GM18511 (cell line): ENCODE measurements around the gene CTNND1.
A peak's percentile ranks its signal among the peaks of the same experiment; 100 is the strongest.
"Not testable (repeated sequence)": the region's sequence is repeated elsewhere in the genome, so short reads cannot be mapped to it uniquely, and the experiment has no call there.

ENCODE experiments used
- ATAC-seq: cut with Tn5 transposase; IDR thresholded peaks from one replicate; pipeline ENCODE4 v1.9.1; 2021; ENCODE audit warnings: mild to moderate bottlenecking, moderate library complexity; ENCODE audit not compliant: unreplicated experiment

The CTNND1 gene

GRCh38 chr11:57761301-57762234 is at the start of gene CTNND1:
Gene CTNND1 (plus strand): TSS chr11:57761802. CDS start chr11:57791479, 29,677 bp downstream.
- peak; percentile 95 for ATAC-seq

- peak; percentile 94 for ATAC-seq
Observed at GRCh38 chr11:57712256-57713150, 49.1 kb upstream of the CTNND1 start, which contains the start of gene TMX2. Gene TMX2 (plus strand): TSS chr11:57712593. CDS start chr11:57712619, 26 bp downstream.

GRCh38 chr11:57713835-57714234 is 47.8 kb upstream of the CTNND1 start:
- no peak for ATAC-seq

GRCh38 chr11:57716726-57717125 is 44.9 kb upstream of the CTNND1 start:
- ATAC-seq, result not testable (repeated sequence)

GRCh38 chr11:57727185-57727584 is 34.4 kb upstream of the CTNND1 start:
- ATAC-seq, result no peak

GRCh38 chr11:57728829-57729228 is 32.8 kb upstream of the CTNND1 start:
- ATAC-seq, result no peak

- no peak for ATAC-seq
Observed at GRCh38 chr11:57729479-57729878, 32.1 kb upstream of the CTNND1 start.

- no peak for ATAC-seq
Observed at GRCh38 chr11:57732661-57733060, 28.9 kb upstream of the CTNND1 start.

GRCh38 chr11:57735619-57736298 is 25.8 kb upstream of the CTNND1 start:
- ATAC-seq, result peak; percentile 44

GRCh38 chr11:57741132-57742086 is 20.2 kb upstream of the CTNND1 start, which contains the start of gene SELENOH:
Gene SELENOH (plus strand): TSS chr11:57741491. CDS start chr11:57741596, 105 bp downstream.
- peak; percentile 94 for ATAC-seq

- no peak for ATAC-seq
Observed at GRCh38 chr11:57742087-57742452, 19.5 kb upstream of the CTNND1 start.

GRCh38 chr11:57744357-57744756 is 17.2 kb upstream of the CTNND1 start:
- ATAC-seq, result no peak

GRCh38 chr11:57745206-57745605 is 16.4 kb upstream of the CTNND1 start:
- no peak for ATAC-seq

- ATAC-seq, result no peak
Observed at GRCh38 chr11:57746920-57747319, 14.7 kb upstream of the CTNND1 start.

GRCh38 chr11:57751176-57751575 is 10.4 kb upstream of the CTNND1 start:
- peak; percentile 8 for ATAC-seq

- peak; percentile 57 for ATAC-seq
Observed at GRCh38 chr11:57751676-57752253, 9.8 kb upstream of the CTNND1 start, which contains the start of gene BTBD18. Gene BTBD18 (minus strand): TSS chr11:57751819. CDS start chr11:57751188, 631 bp downstream.

- ATAC-seq, result no peak
Observed at GRCh38 chr11:57752954-57753353, 8.6 kb upstream of the CTNND1 start.

- no peak for ATAC-seq
Observed at GRCh38 chr11:57758174-57758573, 3.4 kb upstream of the CTNND1 start.

- ATAC-seq, result no peak
Observed at GRCh38 chr11:57762235-57762861, 746 bp downstream of the CTNND1 start.
